Embryonic facial prominence (tissue), 1 donor: ENCODE data around the gene FSHB.
"Not testable (repeated sequence)": the region's sequence is repeated elsewhere in the genome, so short reads cannot be mapped to it uniquely, and the experiment has no call there.

Experiments
- DNase-seq: peaks from one replicate; pipeline ENCODE4 v3.0.0-alpha.2; 2016; ENCODE audit errors: extremely low spot score

The FSHB gene

DNA sequence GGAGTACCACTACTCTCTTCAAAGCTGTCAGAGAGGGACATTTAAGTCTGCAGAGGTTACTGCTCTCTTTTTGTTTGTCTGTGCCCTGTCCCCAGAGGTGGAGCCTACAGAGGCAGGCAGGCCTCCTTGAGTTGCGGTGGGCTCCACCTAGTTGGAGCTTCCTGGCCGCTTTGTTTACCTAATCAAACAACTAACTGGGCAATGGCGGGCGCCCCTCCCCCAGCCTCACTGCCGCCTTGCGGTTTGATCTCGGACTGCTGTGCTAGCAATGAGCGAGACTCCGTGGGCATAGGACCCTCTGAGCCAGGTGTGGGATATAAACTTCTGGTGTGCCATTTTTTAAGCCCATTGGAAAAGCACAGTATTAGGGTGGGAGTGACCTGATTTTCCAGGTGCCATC, 37.8 kb downstream of the FSHB start:
- DNase-seq = not testable (repeated sequence)

DNA sequence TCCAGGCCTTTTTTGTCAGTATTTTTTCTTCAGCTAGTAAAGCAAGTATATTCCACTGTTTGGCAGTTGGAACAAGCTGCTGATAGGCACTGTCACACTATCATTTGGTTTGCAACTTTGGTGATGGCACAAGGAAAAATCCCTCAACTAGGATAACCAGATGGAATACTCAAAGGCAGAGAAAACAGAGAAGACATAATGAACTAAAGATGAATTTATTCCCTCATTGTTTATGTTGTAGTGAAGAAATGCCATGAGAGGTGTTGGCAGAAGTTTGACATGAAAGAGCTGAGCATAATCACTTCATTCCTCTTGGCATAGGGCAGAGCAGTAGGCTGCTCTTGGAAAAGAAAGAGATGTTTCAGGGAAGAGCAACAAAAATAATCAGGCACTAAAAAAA, 39.9 kb downstream of the FSHB start:
- no peak for DNase-seq

DNA sequence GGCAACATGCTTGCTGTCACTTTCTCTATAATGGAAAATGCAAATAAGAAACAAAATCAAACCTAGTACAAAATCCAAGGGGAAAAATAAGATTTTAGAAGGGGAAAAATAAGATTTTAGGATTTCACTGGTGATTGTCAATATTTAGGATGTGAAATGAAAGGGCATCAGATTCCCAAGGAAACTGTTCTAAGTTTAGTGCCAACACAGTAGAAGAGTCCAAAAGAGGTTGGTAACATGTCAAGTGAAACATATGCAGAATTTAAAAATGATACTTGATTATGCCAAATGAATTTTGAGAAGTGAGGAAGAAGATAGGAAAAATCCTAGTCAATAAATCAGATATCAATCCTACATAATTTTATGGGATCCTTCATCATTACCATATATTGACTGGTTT, 46.4 kb downstream of the FSHB start:
- no peak for DNase-seq

DNA sequence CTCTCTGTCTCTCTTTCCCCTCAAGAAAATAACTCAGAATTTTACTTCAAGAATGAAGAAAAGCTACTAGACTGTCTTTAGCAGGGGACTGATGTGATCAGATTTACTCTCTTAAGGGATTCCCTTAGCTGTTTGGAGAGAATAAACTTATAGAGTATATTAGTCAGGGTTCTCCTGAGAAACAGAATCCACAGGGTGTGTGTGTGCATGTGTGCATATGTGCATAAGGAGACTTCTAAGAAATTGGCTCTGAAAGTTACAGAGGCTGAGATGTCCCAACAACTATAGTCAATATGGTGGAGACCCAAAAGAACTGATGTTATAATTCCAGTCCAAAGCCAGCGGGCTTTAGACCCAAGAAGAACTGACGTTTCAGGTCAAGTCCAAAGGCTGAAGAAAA, 49.0 kb downstream of the FSHB start:
- no peak for DNase-seq

DNA sequence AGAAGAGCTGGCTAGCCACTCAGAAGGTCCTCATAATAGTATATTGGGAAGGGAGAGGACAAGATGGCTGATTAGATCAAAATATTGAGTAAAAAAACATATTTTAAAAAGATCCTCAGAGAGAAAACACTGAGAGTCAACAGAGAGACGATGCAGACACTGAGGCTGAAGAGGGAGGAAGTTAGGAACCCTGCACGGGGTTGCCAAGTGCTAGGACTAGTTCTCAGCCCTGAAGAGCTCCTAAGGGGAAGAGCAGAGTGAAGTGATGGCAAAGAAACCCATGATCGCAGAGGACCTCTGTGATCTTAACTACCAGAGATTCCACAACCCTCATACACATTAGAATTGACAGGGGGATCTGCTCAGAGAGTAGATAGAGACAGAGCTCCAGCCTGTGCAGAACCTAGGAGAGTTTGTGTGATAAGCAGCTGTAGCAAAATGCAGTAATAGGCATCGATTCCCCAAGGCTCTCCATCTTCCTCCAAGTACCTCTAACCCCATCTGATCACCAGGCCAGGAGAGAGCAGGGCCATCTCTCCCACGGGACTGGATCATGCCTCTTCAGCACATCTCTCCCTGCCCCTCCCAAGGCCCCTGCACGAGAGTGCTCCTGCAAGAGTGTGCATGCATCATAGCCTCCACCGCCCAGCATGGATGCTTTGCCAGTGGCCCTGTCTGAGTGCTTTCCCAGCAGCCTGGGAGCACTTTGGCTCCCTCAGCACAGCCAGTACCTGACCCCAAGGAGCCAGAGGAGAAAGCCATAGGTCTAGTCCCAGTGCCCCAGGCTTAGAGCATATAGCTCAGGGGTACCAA, 50.9 kb downstream of the FSHB start:
- no peak for DNase-seq

DNA sequence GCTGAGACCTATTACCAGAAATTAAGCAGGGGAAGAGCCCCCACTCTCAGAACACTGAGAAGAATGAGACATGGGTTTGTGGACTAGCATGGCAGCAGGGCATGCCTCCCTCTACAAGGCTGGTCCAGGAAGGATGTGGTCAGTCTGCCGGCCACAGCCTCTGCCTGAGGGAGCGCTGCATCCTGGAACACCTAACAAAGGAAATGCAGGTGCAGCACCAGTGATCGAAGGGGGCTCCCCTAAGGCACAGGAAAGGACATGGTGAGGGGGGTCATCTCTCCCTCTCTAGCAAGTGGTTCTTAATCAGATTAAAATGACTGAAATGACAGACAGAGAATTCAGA, 51.4 kb downstream of the FSHB start:
- DNase-seq = no peak
